Inflammatory macrophage treated with lipopolysaccharide for 4 hours (primary cell): ENCODE measurements around the gene LPAR6.
"Not testable (repeated sequence)": the region's sequence is repeated elsewhere in the genome, so short reads cannot be mapped to it uniquely, and the experiment has no call there.

Experiments
- DNase-seq: peaks from one replicate; pipeline ENCODE4 v3.0.0-alpha.2; 2020

LPAR6 gene, protein sequence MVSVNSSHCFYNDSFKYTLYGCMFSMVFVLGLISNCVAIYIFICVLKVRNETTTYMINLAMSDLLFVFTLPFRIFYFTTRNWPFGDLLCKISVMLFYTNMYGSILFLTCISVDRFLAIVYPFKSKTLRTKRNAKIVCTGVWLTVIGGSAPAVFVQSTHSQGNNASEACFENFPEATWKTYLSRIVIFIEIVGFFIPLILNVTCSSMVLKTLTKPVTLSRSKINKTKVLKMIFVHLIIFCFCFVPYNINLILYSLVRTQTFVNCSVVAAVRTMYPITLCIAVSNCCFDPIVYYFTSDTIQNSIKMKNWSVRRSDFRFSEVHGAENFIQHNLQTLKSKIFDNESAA

DNA sequence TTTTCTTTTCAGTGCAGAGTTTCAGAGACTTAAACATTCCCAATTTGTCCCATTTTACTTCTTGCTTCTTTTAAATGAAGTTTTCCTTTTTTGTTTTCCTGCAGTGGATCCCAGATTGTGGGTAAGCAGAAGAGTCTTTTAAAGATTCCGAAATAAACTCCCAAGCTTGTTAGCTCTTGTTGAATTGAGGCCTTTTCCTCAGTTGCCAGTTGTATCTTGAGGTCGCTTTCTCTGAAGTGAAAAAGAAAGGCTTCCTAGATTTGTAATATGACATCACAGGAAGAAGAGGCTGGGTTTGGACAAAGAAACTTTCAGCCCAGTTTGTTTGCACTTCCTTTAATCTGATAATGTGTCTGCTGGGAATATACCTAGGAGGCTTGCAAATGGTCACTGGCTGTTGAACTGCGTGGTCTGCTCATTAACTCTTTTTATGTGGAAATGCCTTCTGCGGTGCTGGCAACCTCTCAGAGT, at the start of gene LPAR6:
Gene LPAR6 (minus strand): TSS at position 233 of the 471 bp plus-strand sequence. CDS start 690 bp downstream, outside the sequence.
- peak; percentile 83 for DNase-seq

DNA sequence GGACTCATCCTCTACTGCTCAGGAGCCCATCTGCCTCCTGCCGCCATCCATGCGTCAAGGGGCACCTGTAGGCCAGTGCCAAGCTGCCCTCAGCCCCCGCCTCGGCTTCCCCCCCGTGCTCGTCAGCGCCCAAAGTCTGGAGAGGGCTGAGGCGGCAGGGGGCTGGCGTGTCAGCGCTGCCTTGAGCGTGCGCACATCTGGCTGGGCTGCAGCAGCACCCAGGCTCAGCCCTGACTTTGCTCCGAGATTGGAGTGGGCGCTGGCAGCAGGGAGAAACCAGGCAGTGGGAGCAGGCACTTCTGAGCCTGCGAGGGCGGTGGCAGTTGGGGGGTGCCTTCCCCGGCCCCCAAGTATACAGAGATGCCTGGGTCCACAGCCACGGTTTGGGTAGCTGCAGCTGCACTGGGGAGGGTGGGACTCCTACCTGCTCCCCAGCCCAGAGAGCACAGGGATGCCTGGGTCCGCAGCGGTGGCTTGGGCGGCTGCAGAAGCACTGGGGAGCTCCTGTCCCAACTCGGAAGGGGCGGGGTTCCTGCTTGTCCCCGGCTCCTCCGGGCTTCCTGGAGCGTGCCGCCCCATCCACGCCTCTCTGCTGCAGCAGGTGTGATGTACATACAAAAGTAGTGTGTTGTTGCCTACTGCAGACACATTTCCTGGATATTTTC, 44.8 kb upstream of the LPAR6 start:
- DNase-seq = no peak

DNA sequence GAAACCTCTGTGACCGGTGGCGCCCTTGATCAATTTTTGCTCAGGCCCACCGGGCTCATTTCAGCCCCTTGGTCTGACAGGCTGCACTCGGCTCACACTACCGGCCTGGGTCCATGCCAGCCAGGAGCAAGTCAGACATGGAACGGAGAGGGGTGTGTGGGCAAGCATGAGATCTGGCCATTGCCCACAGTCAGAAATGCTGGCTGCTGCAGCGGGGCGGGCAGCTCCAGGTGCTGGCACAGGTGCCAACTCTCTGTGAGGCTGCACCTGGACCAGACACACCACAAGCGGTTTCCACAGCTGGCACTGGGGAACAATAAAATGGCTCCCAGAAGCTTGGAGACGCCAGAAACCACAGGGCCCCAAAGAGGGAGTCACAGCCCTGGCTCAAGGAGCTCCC, 43.6 kb upstream of the LPAR6 start:
- DNase-seq = no peak

DNA sequence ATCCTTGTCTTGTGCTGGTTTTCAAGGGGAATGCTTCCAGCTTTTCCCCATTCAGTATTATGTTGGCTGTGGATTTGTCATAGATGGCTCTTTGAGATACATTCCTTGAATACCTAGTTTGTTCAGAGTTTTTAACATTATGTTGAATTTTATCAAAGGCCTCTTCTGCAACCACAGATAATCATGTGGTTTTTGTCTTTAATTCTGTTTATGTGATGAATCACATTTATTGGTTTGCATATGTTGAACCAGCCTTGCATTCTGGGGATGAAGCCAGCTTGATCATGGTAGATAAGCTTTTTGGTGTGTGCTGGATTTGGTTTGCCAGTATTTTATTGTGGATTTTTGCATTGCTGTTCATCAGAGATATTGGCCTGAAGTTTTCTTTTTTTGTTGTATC, 38.3 kb upstream of the LPAR6 start:
- DNase-seq = not testable (repeated sequence)

DNA sequence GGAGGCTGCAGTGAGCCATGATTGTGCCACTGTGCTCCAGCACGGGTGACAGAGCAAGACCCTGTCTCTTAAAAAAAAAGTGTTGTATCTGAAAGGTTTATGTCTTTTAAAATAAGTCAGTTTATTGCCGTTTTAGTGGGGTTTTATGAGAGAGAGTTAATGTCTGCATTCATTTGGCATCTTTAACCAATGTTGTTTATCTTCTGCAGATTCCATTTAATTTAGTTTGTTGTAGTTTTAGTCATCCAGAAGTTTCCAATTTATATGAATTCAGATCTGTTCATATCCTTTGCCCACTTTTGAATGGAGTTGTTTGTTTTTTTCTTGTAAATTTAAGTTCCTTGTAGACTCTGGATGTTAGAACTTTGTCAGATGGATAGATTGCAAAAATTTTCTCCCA, 36.7 kb upstream of the LPAR6 start:
- DNase-seq = no peak

DNA sequence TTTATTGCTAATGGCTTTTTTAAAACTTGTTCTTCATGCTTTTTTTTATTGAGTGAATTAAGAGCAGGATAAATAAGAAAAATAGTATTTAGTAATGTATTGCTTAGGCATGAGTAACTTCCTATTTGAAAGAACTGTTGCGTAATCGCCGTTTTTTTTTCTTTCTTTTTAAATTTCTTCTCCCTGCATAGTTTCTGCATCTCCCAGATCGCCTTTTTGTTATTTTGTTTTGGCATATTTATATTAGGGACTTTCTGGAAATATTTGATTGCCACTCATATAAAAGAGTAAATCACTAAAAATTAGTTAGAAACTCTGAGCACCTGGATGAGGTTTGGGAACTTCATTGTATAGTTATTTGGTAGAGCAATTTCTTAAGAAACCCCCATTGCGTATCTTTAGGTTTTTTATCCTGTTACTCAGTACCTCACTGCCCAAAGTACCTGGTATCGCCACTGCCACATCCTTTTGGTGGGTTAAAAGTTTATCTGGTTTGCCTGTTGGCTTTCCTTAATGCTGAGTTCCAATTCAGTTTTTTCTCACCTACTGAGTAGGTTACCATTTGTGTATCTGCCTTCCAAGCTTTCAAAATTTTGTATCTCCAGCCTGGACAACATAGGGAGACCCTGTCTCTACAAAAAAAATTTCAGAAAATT, 36.2 kb upstream of the LPAR6 start:
- peak; percentile 88 for DNase-seq

DNA sequence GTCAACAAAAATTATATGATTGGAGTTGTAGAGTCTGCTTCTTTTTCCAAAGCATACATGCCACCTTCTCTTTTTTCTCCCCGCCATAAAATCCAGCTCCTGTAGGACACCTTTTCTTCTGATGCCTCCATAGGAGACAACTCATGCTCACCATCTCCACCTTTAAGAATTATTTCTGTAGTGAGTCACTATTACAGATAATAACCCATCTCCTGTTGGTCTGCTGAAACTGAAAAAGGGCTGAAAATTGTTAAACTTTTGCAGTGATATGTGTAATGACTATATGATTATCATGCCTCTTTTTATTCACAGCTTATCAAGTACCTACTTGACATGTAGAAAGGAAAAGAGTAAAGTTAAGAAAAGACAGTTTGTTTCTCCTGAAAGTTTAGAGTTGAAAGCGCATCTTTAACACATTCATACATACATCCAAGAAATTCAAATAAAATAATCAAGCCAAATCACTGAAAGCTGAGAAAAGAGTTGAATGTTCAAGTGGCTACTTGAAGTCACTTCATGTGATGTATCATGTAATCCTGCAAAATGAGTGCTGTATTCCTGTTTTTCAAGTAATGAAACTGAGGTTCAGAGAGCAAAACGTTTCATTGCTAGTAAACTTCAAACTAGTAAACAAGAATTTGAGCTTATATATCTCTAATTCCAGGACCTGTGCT, 35.5 kb upstream of the LPAR6 start:
- DNase-seq = peak; percentile 67

DNA sequence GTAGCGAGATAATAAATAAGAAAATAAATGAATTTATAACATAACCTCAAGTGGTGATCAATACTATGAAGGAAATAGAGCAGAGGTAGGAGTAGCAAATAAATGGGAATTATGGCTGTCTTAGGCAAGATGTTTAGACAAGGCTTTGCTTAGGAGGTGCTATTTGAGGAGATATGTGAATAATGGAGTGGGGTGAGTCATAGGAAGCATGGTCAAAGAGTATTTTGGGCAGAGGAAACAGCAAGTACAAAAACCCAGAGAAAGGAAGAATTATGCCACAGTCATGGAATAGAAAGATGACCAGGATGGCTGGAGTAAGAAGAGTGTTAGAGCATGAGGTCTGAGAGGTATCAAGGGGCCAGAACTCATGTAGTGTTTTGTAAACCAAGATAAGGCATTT, 33.6 kb upstream of the LPAR6 start:
- peak; percentile 56 for DNase-seq

DNA sequence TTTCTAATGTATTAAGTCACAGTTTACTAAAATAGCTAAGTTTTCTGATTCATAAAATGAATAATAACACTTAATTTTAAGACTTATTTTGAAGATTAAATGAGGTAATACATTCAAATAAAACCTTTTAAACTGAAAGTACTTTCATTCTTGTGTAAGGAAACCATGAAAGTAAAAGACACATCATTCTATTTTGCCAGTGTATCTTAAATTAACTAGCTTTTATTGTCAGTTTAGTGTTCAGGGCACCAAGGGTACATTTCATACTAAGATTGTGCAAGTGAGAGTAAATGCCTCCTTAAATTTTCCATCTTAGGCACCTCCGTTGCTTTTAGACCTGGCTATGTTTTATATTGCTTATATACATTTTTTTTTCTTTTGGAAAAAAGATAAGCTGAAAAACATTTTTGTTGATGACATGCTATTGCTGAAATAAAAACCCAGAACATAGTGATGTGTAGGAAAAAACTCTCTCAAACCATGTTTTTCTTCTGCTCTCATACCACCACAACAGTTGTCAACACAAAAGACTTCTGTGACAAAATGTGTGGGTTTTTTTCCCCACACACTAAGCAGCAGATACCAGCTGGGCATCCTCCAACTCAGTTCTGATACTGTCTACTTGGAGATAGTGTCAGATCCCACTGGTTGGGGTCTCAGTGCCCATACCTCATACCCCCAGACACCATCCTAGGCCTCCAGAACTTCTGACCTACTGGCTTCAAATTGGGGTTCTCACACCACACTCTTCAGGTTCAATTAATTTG, 30.7 kb upstream of the LPAR6 start:
- DNase-seq = no peak

DNA sequence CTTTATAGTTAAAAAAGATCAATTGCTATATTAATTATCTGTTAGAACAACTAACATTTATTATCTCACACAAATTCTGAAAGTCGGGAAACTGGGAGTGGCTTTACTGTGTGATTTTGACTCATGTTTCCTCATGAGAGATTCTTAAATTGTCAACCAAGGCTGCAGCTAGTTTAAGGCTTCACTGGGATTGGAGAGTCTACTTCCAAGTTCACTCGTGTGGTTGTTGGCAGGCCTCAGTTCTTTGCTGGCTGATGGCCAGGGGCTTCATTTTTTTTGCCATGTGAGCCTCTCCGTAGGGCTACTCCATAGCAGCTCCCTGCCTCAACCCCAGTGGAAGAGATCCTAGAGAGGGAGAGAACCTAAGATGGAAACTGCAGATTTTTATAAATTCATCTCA, 24.5 kb upstream of the LPAR6 start:
- DNase-seq = peak; percentile 30

DNA sequence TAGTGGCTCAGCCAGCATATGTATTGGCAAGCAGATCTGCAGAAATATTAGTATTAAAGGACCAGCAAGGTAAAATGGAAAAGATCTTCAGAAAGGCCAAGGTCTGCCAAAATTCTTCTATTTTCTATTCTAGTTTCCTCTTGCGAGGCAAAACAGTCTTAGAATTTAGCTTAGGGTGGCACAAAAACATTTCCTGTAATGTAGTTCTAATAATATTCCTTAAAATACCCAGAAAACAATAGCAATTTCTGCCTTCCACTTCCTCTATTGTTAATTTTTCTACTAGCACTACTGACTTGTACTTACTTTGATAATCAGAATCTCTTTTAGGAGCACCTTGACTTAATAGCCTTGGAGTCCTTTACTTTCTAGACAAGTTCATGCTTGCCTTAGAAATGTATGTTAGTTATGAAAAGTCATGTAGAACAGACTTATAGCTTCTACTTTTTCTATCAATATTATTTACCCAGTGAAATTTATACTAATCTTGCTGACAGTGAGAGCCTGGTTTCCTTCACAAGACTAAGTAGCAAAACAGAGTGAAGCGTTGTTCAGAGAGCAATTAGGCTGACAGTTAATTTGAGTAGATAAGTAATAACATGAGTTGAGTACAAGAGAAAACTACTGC, 23.9 kb upstream of the LPAR6 start:
- peak; percentile 37 for DNase-seq

DNA sequence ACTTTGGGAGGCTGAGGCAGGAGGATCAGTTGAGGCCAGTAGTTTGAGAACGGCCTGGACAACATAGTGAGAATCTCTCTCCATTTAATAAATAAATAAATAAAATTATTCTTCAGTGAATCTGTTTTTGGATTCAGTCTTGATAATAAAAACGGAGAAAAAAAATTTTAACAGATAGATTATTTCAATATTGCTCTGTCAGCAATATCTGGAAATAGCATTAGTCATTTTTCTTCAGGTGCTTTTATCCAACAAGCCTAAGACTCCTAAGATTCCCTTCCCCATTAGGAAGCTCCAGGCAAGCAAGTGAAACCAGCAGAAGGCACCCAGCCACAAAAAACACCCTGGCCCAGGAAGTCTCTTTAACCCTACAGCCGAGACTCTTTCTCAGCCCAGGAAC, 21.3 kb upstream of the LPAR6 start:
- DNase-seq = no peak

DNA sequence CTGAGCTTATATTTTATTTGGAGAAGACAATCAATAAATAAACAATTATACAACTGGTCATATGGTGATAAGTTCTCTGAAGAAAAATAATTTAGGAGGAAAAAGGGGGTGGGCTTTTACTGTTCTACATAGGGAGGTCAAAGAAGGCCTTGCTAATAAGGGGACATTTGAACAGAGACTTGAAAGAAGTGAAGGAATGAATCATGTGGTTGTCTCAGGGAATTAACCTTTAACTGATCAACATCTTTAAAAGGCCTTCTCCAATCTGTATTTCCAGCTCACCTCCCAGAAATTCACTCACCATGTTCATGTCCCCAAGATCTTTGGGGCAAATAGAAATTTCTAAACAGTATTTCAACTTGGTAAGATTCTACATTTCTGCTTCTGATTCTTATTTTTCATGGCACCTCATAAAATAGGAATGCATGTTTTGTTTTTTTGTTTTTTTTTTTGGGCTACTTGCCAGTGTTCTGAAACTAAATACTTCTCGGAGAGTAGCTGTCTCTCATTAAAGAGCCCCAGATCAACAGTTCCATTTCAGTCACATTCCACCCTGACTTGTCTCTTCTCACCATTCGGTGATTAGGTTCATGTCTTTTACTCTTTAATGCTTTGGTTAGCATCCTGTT, 19.2 kb upstream of the LPAR6 start:
- DNase-seq = no peak

DNA sequence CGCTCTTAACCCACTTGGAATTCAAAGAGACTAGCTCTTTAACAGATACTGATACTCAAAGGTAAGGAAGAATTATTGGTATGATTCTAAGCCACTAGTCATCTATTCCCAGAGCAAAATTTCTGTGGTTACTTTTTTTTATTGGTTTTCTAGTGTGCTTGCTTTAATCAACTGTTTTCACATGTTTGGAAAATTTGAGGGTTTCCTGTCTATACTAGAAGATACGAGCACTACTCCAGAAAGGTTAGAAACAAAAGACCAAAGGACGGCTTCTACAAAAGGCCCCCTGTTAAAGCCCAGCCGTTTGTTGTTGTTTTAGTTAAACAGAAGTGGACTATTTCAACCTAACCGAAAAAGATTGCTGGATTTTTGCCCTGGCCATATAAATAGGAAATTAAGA, 18.5 kb upstream of the LPAR6 start:
- DNase-seq = no peak

DNA sequence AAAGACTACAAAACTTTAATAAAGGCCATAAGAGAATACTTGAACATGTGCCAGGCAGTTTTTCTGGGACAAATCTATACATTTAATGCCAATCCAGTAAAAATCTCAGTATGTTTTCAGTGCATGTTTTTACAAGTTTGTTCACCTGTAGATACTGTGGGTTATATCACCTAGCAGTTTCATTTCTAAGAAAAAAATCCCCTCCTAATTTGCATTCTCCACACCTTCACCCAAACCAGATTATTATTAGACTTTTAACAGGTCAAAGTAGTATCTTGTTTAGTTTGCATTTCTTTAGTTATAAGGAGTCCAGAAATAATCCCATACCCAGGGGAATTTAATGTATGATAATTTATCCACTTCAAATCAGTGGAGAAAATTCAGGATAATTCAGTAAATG, 17.0 kb upstream of the LPAR6 start:
- DNase-seq = no peak

DNA sequence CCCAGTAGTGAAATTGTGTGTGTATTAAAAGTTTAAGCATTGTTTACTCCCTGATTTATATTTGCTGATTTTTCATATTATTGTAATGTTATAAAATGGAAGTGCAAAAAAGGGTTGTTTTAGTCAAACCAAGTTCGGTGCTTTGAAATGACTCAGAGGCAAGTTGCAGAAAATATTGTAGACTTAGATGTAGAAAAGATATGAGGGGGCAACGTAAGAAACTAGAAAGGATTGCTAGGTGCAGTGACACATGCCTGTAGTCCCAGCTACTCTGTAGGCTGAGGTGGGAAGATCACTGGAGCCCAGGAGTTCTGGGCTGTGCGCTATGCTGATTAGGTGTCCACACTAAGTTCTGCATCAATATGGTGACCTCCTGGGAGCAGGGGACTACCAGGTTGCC, 16.1 kb upstream of the LPAR6 start:
- no peak for DNase-seq

DNA sequence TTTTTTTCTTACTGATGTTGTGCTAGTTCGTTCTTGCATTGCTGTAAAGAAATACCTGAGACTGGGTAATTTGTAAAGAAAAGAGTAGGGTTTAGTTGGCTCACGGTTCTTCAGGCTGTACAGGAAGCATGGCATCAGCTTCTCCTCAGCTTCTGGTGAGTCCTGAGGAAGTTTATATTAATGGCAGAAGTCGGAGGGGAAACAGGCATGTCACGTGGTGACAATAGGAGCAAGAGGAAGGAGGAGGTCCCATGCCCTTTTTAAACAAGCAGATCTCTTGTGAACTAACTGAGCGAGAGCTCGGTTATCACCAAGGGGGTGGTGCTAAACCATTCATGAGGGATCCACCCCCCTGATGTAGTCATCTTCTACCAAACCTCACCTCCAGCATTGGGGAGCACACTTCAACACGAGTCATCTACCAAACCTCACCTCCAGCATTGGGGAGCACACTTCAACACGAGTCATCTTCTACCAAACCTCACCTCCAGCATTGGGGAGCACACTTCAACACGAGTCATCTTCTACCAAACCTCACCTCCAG, 13.9 kb upstream of the LPAR6 start:
- DNase-seq = not testable (repeated sequence)

DNA sequence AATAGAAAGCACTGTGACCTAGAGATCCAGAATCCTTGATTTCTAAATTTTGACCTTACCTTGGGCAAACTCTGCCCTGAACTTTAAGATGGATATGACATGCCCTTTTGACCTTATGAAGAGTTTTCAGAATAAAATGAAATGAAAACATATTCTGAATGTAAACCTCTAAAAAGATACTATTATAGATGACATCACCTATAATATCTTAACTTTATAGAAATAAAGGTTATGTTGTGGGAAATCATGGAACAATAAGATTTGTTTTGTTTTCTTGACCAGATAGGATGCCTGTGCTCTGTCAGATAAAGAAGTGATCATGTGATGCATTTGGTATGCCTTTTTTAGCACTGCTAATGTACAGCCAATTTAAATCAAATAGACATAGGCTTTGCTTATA, 13.1 kb upstream of the LPAR6 start:
- DNase-seq = no peak

DNA sequence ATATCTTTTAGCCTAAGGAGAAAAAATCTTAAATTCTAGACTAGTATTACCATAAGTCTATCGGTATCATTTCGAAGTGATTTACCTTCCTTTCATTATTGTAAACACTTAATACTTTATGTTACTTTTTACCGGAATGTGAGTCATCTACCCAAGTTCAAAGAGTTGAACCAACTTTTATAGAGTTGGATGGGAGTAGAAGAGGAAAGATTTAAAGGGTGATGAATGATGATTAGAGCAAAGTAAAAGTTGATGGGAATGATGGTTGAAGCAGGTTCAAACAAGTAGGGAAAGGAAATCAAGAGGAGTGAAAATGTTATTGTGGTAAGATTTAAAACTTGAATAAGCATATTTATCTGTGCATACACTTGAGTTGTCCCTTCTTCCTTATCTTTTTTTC, 11.3 kb upstream of the LPAR6 start:
- DNase-seq = no peak

DNA sequence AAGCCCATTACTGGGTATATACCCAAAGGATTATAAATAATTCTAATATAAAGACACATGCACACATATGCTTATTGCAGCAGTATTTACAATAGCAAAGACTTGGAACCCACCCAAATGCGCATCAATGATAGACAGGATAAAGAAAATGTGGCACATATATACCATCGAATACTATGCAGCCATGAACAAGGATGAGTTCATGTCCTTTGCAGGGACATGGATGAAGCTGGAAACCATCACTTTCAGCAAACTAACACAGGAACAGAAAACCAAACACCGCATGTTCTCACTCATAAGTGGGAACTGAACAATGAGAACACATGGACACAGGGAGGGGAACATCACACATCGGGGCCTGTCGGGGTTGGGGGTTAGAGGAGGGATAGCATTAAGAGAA, 9.1 kb upstream of the LPAR6 start:
- DNase-seq = not testable (repeated sequence)

DNA sequence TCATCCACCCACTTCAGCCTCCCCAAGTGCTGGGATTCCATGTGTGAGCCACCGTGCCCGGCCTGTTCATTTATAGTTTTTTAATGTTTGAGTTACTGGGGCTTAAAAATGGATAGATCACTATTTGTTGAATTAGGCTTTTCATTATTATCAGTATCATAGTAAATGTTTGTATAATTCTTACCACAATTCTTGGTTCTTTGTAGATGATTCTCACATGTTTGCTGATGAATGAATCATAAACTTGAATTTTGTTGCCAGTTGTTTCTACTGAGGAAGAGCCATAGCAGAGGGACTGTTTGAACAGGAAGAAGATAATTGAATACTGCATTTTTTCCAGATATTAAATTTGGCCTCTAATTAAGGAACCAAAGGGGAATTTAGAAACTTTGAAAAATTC, 2.6 kb upstream of the LPAR6 start:
- no peak for DNase-seq
